Measurements from ENCODE around the gene GNRH2.

The GNRH2 gene

DNA sequence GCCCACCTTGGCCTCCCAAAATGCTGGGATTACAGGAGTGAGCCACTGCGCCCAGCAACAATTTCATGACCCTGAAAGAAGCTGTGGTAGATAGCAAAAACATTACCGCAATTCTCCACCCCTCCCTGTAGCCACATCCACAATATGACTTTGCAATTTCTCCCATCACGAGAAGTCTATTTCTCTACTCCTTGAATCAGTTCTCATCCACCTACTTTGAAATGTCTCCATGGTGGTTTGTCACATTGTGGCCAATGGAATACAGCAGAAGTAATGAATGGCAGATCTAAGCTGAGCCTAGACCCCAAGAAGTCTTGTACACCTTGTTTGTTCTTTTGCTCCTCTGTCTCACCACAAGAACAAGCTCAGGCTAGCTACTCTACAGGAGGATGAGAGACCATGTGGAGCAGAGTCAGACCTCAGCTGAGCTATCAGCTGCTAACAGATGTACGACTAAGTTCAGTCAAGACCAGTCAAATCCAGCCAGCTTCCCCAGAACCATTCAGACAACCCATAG lies 34.3 kb downstream of the GNRH2 start:
- no peak overlapping the region for H3K9ac ChIP-seq (ENCODE audit: low read length)
- no peaks in the 10 kb centered on the region for H4K20me1 ChIP-seq (ENCODE audit: insufficient read depth, low read length)
- H3K9me3 ChIP-seq (ENCODE audit: insufficient read depth, low read length), result no peaks in the 10 kb centered on the region
- peaks cover 7% of the 10 kb centered on the region; the same call in 1 of the 2 replicates for H3K27me3 ChIP-seq (ENCODE audit: low read depth, low read length)
- no peak overlapping the region for H3K27ac ChIP-seq (ENCODE audit: low read length)
- H3K4me3 ChIP-seq (ENCODE audit: low read length), result peak overlapping the region; percentile 57
- peaks cover 8% of the 10 kb centered on the region; the same call in 1 of the 2 replicates for H3K4me1 ChIP-seq (ENCODE audit: low read length)
- peak overlapping the region; percentile 74; the same call in 1 of the 2 replicates for H2AFZ ChIP-seq (ENCODE audit: low read depth, low read length)
- no peaks in the 10 kb centered on the region for H3K36me3 ChIP-seq (replicated peaks; ENCODE audit: low read depth, low read length)
- H3K79me2 ChIP-seq (ENCODE audit: low read length), result no peaks in the 10 kb centered on the region
- peak overlapping the region; percentile 60 for H3K4me2 ChIP-seq (ENCODE audit: low read length)
- TF ChIP-seq, protein P1, sequence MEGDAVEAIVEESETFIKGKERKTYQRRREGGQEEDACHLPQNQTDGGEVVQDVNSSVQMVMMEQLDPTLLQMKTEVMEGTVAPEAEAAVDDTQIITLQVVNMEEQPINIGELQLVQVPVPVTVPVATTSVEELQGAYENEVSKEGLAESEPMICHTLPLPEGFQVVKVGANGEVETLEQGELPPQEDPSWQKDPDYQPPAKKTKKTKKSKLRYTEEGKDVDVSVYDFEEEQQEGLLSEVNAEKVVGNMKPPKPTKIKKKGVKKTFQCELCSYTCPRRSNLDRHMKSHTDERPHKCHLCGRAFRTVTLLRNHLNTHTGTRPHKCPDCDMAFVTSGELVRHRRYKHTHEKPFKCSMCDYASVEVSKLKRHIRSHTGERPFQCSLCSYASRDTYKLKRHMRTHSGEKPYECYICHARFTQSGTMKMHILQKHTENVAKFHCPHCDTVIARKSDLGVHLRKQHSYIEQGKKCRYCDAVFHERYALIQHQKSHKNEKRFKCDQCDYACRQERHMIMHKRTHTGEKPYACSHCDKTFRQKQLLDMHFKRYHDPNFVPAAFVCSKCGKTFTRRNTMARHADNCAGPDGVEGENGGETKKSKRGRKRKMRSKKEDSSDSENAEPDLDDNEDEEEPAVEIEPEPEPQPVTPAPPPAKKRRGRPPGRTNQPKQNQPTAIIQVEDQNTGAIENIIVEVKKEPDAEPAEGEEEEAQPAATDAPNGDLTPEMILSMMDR (IDR thresholded peaks at IDR 0.05; ENCODE audit: low read depth, low read length), result no peak
- no peak for TF ChIP-seq EZH2phosphoT487 (IDR thresholded peaks at IDR 0.05; ENCODE audit: low read depth)

DNA sequence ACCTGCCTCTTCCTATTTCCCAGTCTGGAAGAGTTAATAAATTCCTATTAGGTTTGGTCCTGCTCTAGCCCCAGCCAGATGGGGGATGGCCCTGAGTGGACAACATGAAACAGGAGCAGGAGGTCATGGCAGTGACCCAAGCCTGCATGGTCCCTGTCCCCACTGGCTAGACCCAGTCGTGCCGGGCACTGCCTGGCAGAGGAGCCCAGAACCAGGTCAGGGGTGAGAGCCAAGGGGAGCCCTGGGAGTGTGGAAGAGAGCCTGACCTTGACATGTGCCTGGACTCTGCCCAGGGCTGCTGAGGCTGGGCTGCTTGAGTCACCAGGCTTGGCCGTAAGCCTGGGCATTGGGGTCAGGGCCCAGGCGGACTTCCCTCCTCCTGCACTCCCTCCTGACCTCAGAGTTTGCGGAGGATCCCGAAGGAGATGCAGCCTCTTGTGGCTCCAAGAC lies 37.5 kb downstream of the GNRH2 start:
- Histone ChIP-seq H3K4me2 (ENCODE audit: low read length) (no peak overlapping the region), H2AFZ (ENCODE audit: low read depth, low read length) (no peak overlapping the region), H3K79me2 (ENCODE audit: low read length) (no peaks in the 10 kb centered on the region), H3K9me3 (ENCODE audit: insufficient read depth, low read length) (no peaks in the 10 kb centered on the region), H3K4me1 (ENCODE audit: low read length) (peaks cover 8% of the 10 kb centered on the region; the same call in 1 of the 2 replicates), H3K27me3 (ENCODE audit: low read depth, low read length) (peaks cover 7% of the 10 kb centered on the region; the same call in 1 of the 2 replicates), H3K4me3 (ENCODE audit: low read length) (no peak overlapping the region), H3K36me3 (replicated peaks; ENCODE audit: low read depth, low read length) (no peaks in the 10 kb centered on the region), H3K27ac (ENCODE audit: low read length) (no peak overlapping the region), H4K20me1 (ENCODE audit: insufficient read depth, low read length) (no peaks in the 10 kb centered on the region), H3K9ac (ENCODE audit: low read length) (no peak overlapping the region)
- TF ChIP-seq, protein P1 (IDR thresholded peaks at IDR 0.05; ENCODE audit: low read depth, low read length), result no peak
- TF ChIP-seq EZH2phosphoT487 (IDR thresholded peaks at IDR 0.05; ENCODE audit: low read depth), result no peak

DNA sequence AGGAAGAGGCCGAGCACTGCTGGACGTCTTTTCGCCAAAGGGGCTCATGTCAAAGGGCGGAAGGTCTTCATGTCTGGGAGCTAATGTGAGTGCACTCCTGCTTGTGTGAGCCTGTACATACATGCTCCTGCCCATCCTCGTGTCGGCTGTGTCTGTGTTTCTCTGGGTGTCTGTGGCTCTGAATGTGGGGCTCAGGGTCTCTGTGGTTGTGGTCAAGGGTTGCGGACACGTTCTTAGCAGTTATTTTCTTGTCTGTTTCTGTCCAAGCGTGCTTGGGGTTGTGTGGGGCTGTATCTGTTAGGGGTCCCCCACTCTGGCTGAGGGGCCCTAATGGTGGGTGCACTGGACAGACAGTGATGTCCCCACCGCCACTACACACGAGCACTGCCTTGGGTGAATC lies 38.2 kb downstream of the GNRH2 start:
- Histone ChIP-seq H3K79me2 (ENCODE audit: low read length) (no peaks in the 10 kb centered on the region), H3K27me3 (ENCODE audit: low read depth, low read length) (peaks cover 7% of the 10 kb centered on the region; the same call in 1 of the 2 replicates), H3K27ac (ENCODE audit: low read length) (no peak overlapping the region), H3K4me3 (ENCODE audit: low read length) (no peak overlapping the region), H4K20me1 (ENCODE audit: insufficient read depth, low read length) (no peaks in the 10 kb centered on the region), H3K36me3 (replicated peaks; ENCODE audit: low read depth, low read length) (no peaks in the 10 kb centered on the region), H3K9me3 (ENCODE audit: insufficient read depth, low read length) (no peaks in the 10 kb centered on the region), H3K9ac (ENCODE audit: low read length) (no peak overlapping the region), H2AFZ (ENCODE audit: low read depth, low read length) (no peak overlapping the region), H3K4me1 (ENCODE audit: low read length) (peaks cover 8% of the 10 kb centered on the region; the same call in 1 of the 2 replicates), H3K4me2 (ENCODE audit: low read length) (no peak overlapping the region)
- TF ChIP-seq EZH2phosphoT487 (IDR thresholded peaks at IDR 0.05; ENCODE audit: low read depth), result no peak
- TF ChIP-seq, protein P1 (IDR thresholded peaks at IDR 0.05; ENCODE audit: low read depth, low read length), result no peak

DNA sequence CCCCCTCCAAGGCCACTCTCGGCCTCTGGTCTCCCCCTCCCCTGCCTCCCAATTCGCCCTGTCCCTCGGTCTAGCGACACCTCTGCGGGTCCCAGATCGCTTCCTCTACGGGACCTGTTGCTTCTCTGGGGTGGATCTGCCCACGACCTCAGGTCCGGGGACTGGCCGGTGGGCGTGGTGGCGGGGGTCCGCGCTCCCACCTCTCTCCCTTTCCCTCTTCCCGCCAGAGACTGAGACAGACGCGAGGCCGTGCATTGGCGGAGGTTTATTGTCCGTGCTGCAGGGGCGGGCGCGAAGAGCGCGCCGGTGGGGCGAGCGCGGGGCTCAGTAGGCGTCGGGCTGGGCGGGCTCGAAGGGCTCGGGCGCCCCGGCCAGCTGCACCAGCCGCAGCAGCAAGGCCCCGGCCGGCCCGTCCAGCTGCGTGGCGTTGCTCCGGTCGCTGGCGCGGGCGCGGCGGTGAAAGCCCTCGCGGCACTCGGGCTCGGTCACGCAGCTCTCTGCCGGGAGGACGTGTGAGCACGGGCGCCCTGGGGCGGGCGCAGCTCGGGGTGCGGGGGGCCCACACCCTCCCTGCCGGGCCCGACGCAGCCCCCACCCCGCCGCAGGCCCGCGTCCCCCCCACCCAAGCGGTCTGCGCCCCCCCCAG lies 39.0 kb downstream of the GNRH2 start:
- Histone ChIP-seq H3K36me3 (replicated peaks; ENCODE audit: low read depth, low read length) (no peaks in the 10 kb centered on the region), H3K9me3 (ENCODE audit: insufficient read depth, low read length) (no peaks in the 10 kb centered on the region), H3K9ac (ENCODE audit: low read length) (no peak overlapping the region), H2AFZ (ENCODE audit: low read depth, low read length) (no peak overlapping the region), H4K20me1 (ENCODE audit: insufficient read depth, low read length) (no peaks in the 10 kb centered on the region), H3K79me2 (ENCODE audit: low read length) (no peaks in the 10 kb centered on the region), H3K4me1 (ENCODE audit: low read length) (peaks cover 5% of the 10 kb centered on the region; the same call in 1 of the 2 replicates), H3K27me3 (ENCODE audit: low read depth, low read length) (peaks cover 7% of the 10 kb centered on the region; the same call in 1 of the 2 replicates), H3K4me2 (ENCODE audit: low read length) (no peak overlapping the region), H3K4me3 (ENCODE audit: low read length) (no peak overlapping the region), H3K27ac (ENCODE audit: low read length) (no peak overlapping the region)
- no peak for TF ChIP-seq EZH2phosphoT487 (IDR thresholded peaks at IDR 0.05; ENCODE audit: low read depth)
- TF ChIP-seq, protein P1 (IDR thresholded peaks at IDR 0.05; ENCODE audit: low read depth, low read length), result no peak
